Measurements from ENCODE around the gene PAIP2B. TPM values are rescaled to one million over a fixed set of nuclear protein-coding genes. Genes with fewer than 3 reads are reported as not detected.

The PAIP2B gene
- total and polyA plus RNA-seq, 10 of the 15 experiments (the other 5 are each of a cell fraction or from before 2014, with no cell fraction given), result 0.06 to 0.79 (median 0.32) TPM

DNA sequence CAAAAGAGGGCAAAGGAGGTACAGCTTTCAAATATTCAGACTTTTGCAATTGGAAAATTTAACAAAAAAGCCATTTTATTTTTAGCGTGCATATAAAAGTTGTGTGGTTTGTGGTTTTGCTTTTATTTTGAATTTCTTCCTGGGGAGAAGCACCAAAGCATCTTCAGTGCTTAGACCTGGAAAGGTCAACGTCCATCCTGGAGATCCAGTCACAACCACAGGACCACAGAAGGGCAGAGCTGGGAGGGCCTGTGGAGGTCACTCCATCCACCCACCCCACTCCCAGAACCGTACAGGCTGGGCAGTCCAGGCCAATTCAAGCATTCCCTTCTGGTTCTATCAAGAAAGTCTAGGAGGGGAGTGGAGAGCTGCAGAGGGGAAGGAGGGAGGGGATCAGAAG is 52.7 kb downstream of the PAIP2B start:
- CTCF ChIA-PET, result interaction anchor here (1.2 kb wide), 1 partner anchor 113 kb away, joined by 4 read pairs; no protein-coding TSS in a partner anchor
- Histone ChIP-seq H3K9ac (ENCODE audit: control insufficient read depth, insufficient read depth, low read length) (no peak overlapping the region), H3K27ac (ENCODE audit: control insufficient read depth, insufficient read depth) (no peak overlapping the region), H3K36me3 (ENCODE audit: control insufficient read depth in 2 of 2, insufficient read depth in 2 of 2, low read length in 1 of 2) (no peaks in the 10 kb centered on the region), H3K9me3 (replicated peaks; ENCODE audit: control insufficient read depth, insufficient read depth, low read length) (no peaks in the 10 kb centered on the region), H3K79me2 (ENCODE audit: control insufficient read depth, insufficient read depth, low read length) (no peaks in the 10 kb centered on the region), H3K4me1 (ENCODE audit: control insufficient read depth, insufficient read depth, low read length) (no peaks in the 10 kb centered on the region), H4K20me1 (ENCODE audit: control insufficient read depth, insufficient read depth) (no peaks in the 10 kb centered on the region), H3K4me3 (no peak overlapping the region), H3K4me2 (ENCODE audit: control insufficient read depth, insufficient read depth) (no peak overlapping the region), H2AFZ (ENCODE audit: control insufficient read depth, low read depth, low read length) (no peak overlapping the region), H3K27me3 (replicated peaks in 1 of 2; ENCODE audit: control insufficient read depth in 2 of 2, insufficient read depth in 2 of 2, low read length in 1 of 2) (peaks cover 0 to 2% of the 10 kb centered on the region in 2 experiments; a peak in 1 of 4 replicates)
- in situ Hi-C loops (cut with MboI) (loop anchor here (25.0 kb wide), 1 partner anchor 338 kb away; no protein-coding TSS in a partner anchor), intact Hi-C loops (cut with micrococcal nuclease; ENCODE audit: unreplicated experiment) (no loop called here)
- DNase-seq (ENCODE audit: low read depth, low spot score) (no peak), ATAC-seq (no peak), FAIRE-seq (no peak)
- no peak for TF ChIP-seq HDAC6 (IDR thresholded peaks at IDR 0.05; ENCODE audit: unreplicated experiment)
- no peak for TF ChIP-seq CEBPB (IDR thresholded peaks at IDR 0.05; ENCODE audit: borderline replicate concordance in 1 of 2, low read depth in 2 of 2, low read length in 2 of 2)
- TF ChIP-seq, protein P1, sequence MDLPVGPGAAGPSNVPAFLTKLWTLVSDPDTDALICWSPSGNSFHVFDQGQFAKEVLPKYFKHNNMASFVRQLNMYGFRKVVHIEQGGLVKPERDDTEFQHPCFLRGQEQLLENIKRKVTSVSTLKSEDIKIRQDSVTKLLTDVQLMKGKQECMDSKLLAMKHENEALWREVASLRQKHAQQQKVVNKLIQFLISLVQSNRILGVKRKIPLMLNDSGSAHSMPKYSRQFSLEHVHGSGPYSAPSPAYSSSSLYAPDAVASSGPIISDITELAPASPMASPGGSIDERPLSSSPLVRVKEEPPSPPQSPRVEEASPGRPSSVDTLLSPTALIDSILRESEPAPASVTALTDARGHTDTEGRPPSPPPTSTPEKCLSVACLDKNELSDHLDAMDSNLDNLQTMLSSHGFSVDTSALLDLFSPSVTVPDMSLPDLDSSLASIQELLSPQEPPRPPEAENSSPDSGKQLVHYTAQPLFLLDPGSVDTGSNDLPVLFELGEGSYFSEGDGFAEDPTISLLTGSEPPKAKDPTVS (IDR thresholded peaks at IDR 0.05; ENCODE audit: low read depth, low read length), result no peak
- no peak for TF ChIP-seq NRF1 (conservative IDR thresholded peaks at IDR 0.05; ENCODE audit: low read depth, low read length)
- no peak for TF ChIP-seq KLF5 (IDR thresholded peaks at IDR 0.05; ENCODE audit: partially characterized antibody)
- SMC1A ChIA-PET (ENCODE audit: uncharacterized antibody, unreplicated experiment), result no interaction called here
- no TSS peak for BruUV-seq (replicated peaks)
- POLR2A ChIA-PET, result no interaction called here
- 3% methylated on average over 3 of the region's 3 CpGs for WGBS (ENCODE audit: insufficient coverage, insufficient replicate concordance, low lambda C conversion rate, missing lambda C conversion rate)
- RAD21 ChIA-PET (ENCODE audit: unreplicated experiment), result no interaction called here

DNA sequence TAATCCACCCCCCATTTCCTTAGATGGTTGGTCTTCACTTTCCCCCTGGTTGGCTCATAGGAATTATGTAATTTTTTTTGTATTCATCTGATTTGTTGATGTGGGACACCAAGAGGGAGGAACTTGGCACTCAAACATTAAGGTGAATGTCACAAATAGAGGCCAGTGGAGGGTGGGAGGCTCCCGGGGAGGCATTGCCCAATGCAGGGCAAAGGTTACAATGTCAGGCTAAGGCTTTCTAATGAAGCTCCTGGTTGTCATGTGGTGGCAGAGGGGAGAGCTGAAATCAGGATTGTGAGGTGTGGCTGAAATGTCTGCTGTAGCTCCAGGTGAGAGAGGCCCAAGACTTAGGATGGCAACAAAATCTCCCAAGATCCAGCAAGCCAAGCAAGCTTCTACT is 53.8 kb downstream of the PAIP2B start:
- no TSS peak for BruUV-seq (replicated peaks)
- POLR2A ChIA-PET, result no interaction called here
- TF ChIP-seq, protein P2, sequence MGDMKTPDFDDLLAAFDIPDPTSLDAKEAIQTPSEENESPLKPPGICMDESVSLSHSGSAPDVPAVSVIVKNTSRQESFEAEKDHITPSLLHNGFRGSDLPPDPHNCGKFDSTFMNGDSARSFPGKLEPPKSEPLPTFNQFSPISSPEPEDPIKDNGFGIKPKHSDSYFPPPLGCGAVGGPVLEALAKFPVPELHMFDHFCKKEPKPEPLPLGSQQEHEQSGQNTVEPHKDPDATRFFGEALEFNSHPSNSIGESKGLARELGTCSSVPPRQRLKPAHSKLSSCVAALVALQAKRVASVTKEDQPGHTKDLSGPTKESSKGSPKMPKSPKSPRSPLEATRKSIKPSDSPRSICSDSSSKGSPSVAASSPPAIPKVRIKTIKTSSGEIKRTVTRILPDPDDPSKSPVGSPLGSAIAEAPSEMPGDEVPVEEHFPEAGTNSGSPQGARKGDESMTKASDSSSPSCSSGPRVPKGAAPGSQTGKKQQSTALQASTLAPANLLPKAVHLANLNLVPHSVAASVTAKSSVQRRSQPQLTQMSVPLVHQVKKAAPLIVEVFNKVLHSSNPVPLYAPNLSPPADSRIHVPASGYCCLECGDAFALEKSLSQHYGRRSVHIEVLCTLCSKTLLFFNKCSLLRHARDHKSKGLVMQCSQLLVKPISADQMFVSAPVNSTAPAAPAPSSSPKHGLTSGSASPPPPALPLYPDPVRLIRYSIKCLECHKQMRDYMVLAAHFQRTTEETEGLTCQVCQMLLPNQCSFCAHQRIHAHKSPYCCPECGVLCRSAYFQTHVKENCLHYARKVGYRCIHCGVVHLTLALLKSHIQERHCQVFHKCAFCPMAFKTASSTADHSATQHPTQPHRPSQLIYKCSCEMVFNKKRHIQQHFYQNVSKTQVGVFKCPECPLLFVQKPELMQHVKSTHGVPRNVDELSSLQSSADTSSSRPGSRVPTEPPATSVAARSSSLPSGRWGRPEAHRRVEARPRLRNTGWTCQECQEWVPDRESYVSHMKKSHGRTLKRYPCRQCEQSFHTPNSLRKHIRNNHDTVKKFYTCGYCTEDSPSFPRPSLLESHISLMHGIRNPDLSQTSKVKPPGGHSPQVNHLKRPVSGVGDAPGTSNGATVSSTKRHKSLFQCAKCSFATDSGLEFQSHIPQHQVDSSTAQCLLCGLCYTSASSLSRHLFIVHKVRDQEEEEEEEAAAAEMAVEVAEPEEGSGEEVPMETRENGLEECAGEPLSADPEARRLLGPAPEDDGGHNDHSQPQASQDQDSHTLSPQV (IDR thresholded peaks at IDR 0.05), result no peak
- TF ChIP-seq, protein P3, sequence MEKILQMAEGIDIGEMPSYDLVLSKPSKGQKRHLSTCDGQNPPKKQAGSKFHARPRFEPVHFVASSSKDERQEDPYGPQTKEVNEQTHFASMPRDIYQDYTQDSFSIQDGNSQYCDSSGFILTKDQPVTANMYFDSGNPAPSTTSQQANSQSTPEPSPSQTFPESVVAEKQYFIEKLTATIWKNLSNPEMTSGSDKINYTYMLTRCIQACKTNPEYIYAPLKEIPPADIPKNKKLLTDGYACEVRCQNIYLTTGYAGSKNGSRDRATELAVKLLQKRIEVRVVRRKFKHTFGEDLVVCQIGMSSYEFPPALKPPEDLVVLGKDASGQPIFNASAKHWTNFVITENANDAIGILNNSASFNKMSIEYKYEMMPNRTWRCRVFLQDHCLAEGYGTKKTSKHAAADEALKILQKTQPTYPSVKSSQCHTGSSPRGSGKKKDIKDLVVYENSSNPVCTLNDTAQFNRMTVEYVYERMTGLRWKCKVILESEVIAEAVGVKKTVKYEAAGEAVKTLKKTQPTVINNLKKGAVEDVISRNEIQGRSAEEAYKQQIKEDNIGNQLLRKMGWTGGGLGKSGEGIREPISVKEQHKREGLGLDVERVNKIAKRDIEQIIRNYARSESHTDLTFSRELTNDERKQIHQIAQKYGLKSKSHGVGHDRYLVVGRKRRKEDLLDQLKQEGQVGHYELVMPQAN (conservative IDR thresholded peaks at IDR 0.05), result no peak
- no peak for TF ChIP-seq ZBED1 (IDR thresholded peaks at IDR 0.05; ENCODE audit: borderline replicate concordance)
- no peak for TF ChIP-seq NR2C2 (IDR thresholded peaks at IDR 0.05; ENCODE audit: borderline replicate concordance, control insufficient read depth, insufficient read length, low read depth)
- no peak for TF ChIP-seq SIX5 (IDR thresholded peaks at IDR 0.05; ENCODE audit: low read depth, low read length, severe bottlenecking)

More for the DNA sequence above, 53.8 kb downstream of the PAIP2B start:
- in situ Hi-C loops (cut with MboI) (loop anchor here (25.0 kb wide), 1 partner anchor 339 kb away; no protein-coding TSS in a partner anchor), intact Hi-C loops (cut with micrococcal nuclease; ENCODE audit: unreplicated experiment) (no loop called here)
- H3K4me2 ChIP-seq (ENCODE audit: control insufficient read depth, insufficient read depth), result no peak overlapping the region
- no peak overlapping the region for H3K27ac ChIP-seq (ENCODE audit: control insufficient read depth, insufficient read depth)
- ChIA-PET SMC1A (ENCODE audit: uncharacterized antibody, unreplicated experiment) (no interaction called here), CTCF (no interaction called here), RAD21 (ENCODE audit: unreplicated experiment) (no interaction called here)
- H3K4me3 ChIP-seq, result no peak overlapping the region
- whole genome bisulfite sequencing (ENCODE audit: insufficient coverage, insufficient replicate concordance, low lambda C conversion rate, missing lambda C conversion rate), result 29% methylated on average over 1 of the region's 1 CpG
- H3K27me3 ChIP-seq (replicated peaks in 1 of 2; ENCODE audit: control insufficient read depth in 2 of 2, insufficient read depth in 2 of 2, low read length in 1 of 2), result peaks cover 0 to 2% of the 10 kb centered on the region in 2 experiments; a peak in 1 of 4 replicates
- no peak for ATAC-seq
- DNase-seq (ENCODE audit: low read depth, low spot score), result no peak
- FAIRE-seq, result no peak
- H4K20me1 ChIP-seq (ENCODE audit: control insufficient read depth, insufficient read depth), result no peaks in the 10 kb centered on the region
- no peak overlapping the region for H2AFZ ChIP-seq (ENCODE audit: control insufficient read depth, low read depth, low read length)
- no peaks in the 10 kb centered on the region for H3K36me3 ChIP-seq (ENCODE audit: control insufficient read depth in 2 of 2, insufficient read depth in 2 of 2, low read length in 1 of 2)
- no peaks in the 10 kb centered on the region for H3K4me1 ChIP-seq (ENCODE audit: control insufficient read depth, insufficient read depth, low read length)
- H3K9ac ChIP-seq (ENCODE audit: control insufficient read depth, insufficient read depth, low read length), result no peak overlapping the region
- no peaks in the 10 kb centered on the region for H3K9me3 ChIP-seq (replicated peaks; ENCODE audit: control insufficient read depth, insufficient read depth, low read length)
- no peaks in the 10 kb centered on the region for H3K79me2 ChIP-seq (ENCODE audit: control insufficient read depth, insufficient read depth, low read length)
